Measurements from ENCODE around the gene LAMA3. TPM values are rescaled to one million over a fixed set of nuclear protein-coding genes. Genes with fewer than 3 reads are reported as not detected.

Gene LAMA3
- total RNA-seq, 1 donor from 2014 or later: 9.4 TPM

- Mint-ChIP-seq H3K4me1 (ENCODE audit: unreplicated experiment) (peaks cover 20% of the 10 kb centered on the region), H3K36me3 (no peaks in the 10 kb centered on the region), H3K4me3 (peak overlapping the region; percentile 43), H3K9me3 (no peaks in the 10 kb centered on the region), H3K27ac (peak overlapping the region; percentile 26), H3K27me3 (peaks cover 2% of the 10 kb centered on the region)
- DNase-seq (ENCODE audit: extremely low spot score, unreplicated experiment): no peak
- TF ChIP-seq CTCF (conservative IDR thresholded peaks at IDR 0.05): no peak
Measured at GRCh38 chr18:23994361-23994902, 305.2 kb downstream of the LAMA3 start.

DNA sequence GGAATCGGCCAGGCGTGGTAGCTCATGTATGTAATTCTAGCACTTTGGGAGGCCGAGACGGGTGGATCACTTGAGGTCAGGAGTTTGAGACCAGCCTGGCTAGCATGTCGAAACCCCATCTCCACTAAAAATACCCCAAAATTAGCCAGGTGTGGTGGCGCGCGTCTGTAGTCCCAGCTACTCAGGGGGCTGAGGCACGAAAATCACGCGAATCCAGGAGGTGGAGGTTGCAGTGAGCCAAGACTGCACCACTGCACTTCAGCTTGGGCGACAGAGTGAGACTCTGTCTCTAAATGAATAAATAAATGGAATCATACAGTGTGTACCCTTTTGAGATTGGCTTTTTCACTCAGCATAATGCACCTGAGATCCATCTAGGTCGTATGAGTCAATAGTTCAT, 305.9 kb downstream of the LAMA3 start:
- Mint-ChIP-seq H3K36me3 (no peaks in the 10 kb centered on the region), H3K4me3 (no peak overlapping the region), H3K9me3 (no peaks in the 10 kb centered on the region), H3K27ac (no peak overlapping the region), H3K27me3 (peaks cover under 1% of the 10 kb centered on the region), H3K4me1 (ENCODE audit: unreplicated experiment) (peaks cover 20% of the 10 kb centered on the region)
- no peak for TF ChIP-seq CTCF (conservative IDR thresholded peaks at IDR 0.05)
- DNase-seq (ENCODE audit: extremely low spot score, unreplicated experiment): no peak

- Mint-ChIP-seq H3K36me3 (no peaks in the 10 kb centered on the region), H3K27me3 (peaks cover 3% of the 10 kb centered on the region), H3K4me3 (no peak overlapping the region), H3K4me1 (ENCODE audit: unreplicated experiment) (peaks cover 18% of the 10 kb centered on the region), H3K9me3 (no peaks in the 10 kb centered on the region), H3K27ac (no peak overlapping the region)
- no peak for TF ChIP-seq CTCF (conservative IDR thresholded peaks at IDR 0.05)
- DNase-seq (ENCODE audit: extremely low spot score, unreplicated experiment): no peak
Measured at GRCh38 chr18:23998018-23998417, 308.8 kb downstream of the LAMA3 start.

GRCh38 chr18:23998820-23999219, 309.6 kb downstream of the LAMA3 start:
- H3K27me3 Mint-ChIP-seq: peaks cover 3% of the 10 kb centered on the region
- no peaks in the 10 kb centered on the region for H3K36me3 Mint-ChIP-seq
- TF ChIP-seq CTCF (conservative IDR thresholded peaks at IDR 0.05): no peak
- peaks cover 15% of the 10 kb centered on the region for H3K4me1 Mint-ChIP-seq (ENCODE audit: unreplicated experiment)
- no peaks in the 10 kb centered on the region for H3K9me3 Mint-ChIP-seq
- no peak overlapping the region for H3K27ac Mint-ChIP-seq
- no peak for DNase-seq (ENCODE audit: extremely low spot score, unreplicated experiment)
- H3K4me3 Mint-ChIP-seq: no peak overlapping the region

- H3K9me3 Mint-ChIP-seq: no peaks in the 10 kb centered on the region
- no peak for DNase-seq (ENCODE audit: extremely low spot score, unreplicated experiment)
- peaks cover 6% of the 10 kb centered on the region for H3K4me1 Mint-ChIP-seq (ENCODE audit: unreplicated experiment)
- H3K36me3 Mint-ChIP-seq: no peaks in the 10 kb centered on the region
- peaks cover 3% of the 10 kb centered on the region for H3K27me3 Mint-ChIP-seq
- no peak overlapping the region for H3K4me3 Mint-ChIP-seq
- no peak overlapping the region for H3K27ac Mint-ChIP-seq
- no peak for TF ChIP-seq CTCF (conservative IDR thresholded peaks at IDR 0.05)
Measured at GRCh38 chr18:24000613-24001490, 311.6 kb downstream of the LAMA3 start.
